Ovary (tissue), 3 donors: Measurements from ENCODE around the gene TRAPPC3L.

Experiments
- POLR2A ChIP-seq: fragments of 450-650 bp; IDR thresholded peaks from one replicate; pipeline ENCODE4 v1.6.1; 2017; ENCODE audit warnings: antibody characterized with exemption, mild to moderate bottlenecking, moderate library complexity
- TF ChIP-seq, protein P1 (sequence below), 3 donors: fragments of 450-650 bp in 2 of 3; fragments of 200-600 bp in 1 of 3; IDR thresholded peaks; one replicate each; pipeline versions ENCODE4 v1.5.1 to v1.8.0; 2016 to 2022; ENCODE audit warnings: antibody characterized with exemption in 3 of 3, mild to moderate bottlenecking in 1 of 3
- donor health status: DM: no; HTN: no; CAD: no.

DNA sequence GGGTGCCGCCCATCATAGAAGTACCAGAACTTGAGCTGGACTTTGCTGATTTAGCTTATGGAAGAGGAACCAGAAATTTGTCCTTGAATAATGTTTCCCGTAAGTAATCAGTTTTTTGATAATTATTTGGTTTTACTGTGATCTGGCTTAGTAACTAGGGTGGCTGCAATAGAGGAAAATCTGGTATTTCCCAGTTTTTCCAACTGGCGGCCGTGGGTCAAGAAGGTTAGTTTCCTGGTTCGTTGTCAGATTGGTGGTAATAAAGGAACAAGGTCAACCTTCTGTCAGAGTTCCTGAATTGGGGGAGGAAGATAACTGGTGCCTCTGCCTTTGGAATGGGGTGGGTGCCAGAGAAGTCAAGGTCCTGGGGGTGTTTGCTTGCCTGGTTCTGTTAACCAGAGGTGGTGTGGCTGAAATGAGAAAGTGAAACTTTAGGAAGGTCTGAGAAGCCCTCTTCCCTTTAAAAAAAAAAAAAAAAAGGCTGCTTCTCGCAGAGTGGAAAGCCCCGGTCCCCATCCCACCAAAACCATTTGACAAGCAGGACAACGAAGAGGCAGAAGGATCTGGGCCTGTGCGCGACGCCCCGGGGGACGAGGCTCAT, 84.1 kb downstream of the TRAPPC3L start, which contains the start of gene CALHM6:
- no peak for TF ChIP-seq POLR2A
- TF ChIP-seq, protein P1, sequence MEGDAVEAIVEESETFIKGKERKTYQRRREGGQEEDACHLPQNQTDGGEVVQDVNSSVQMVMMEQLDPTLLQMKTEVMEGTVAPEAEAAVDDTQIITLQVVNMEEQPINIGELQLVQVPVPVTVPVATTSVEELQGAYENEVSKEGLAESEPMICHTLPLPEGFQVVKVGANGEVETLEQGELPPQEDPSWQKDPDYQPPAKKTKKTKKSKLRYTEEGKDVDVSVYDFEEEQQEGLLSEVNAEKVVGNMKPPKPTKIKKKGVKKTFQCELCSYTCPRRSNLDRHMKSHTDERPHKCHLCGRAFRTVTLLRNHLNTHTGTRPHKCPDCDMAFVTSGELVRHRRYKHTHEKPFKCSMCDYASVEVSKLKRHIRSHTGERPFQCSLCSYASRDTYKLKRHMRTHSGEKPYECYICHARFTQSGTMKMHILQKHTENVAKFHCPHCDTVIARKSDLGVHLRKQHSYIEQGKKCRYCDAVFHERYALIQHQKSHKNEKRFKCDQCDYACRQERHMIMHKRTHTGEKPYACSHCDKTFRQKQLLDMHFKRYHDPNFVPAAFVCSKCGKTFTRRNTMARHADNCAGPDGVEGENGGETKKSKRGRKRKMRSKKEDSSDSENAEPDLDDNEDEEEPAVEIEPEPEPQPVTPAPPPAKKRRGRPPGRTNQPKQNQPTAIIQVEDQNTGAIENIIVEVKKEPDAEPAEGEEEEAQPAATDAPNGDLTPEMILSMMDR (IDR thresholded peaks at IDR 0.05), result no peak
